Left ventricle myocardium inferior (tissue), 1 donor: ENCODE measurements around the gene CIB1. TPM values are rescaled to one million over a fixed set of nuclear protein-coding genes. Genes with fewer than 3 reads are reported as not detected.
A peak's percentile ranks its signal among the peaks of the same experiment; 100 is the strongest.
"Not testable (repeated sequence)": the region's sequence is repeated elsewhere in the genome, so short reads cannot be mapped to it uniquely, and the experiment has no call there.

Experiments used
- DNase-seq: peaks from one replicate; pipeline ENCODE4 v3.0.0-alpha.2; 2020
- H3K27ac ChIP-seq: fragments of 200-600 bp; replicated peaks from 2 replicates; pipeline ENCODE4 v1.8.0; 2021
- H3K27me3 ChIP-seq: fragments of 200-600 bp; 2 replicates; pipeline ENCODE4 v1.8.0; 2021; ENCODE audit warnings: low read depth
- H3K36me3 ChIP-seq: fragments of 200-600 bp; 2 replicates; pipeline ENCODE4 v1.8.0; 2021
- H3K4me1 ChIP-seq: fragments of 200-600 bp; 2 replicates; pipeline ENCODE4 v1.8.0; 2021
- H3K4me3 ChIP-seq: fragments of 200-600 bp; 2 replicates; pipeline ENCODE4 v1.8.0; 2021; ENCODE audit warnings: mild to moderate bottlenecking, moderate library complexity
- H3K9me3 ChIP-seq: fragments of 200-600 bp; replicated peaks from 2 replicates; pipeline ENCODE4 v1.8.0; 2021
- intact Hi-C: fragments of 100-400 bp; cut with micrococcal nuclease; formaldehyde crosslinking; loops from one replicate; pipeline ENCODE4 v1.11.0; 2022
- total RNA-seq: library from RNA; stranded (reverse); fragmentation: NEBNext Ultra II Directional; extraction: Animal tissue kit (Norgen Biotek cat#: 25700); gene quantifications from one replicate; pipeline ENCODE4 v1.2.1, GENCODE V29; 2021
- TF ChIP-seq, protein P1 (sequence below): fragments of 200-600 bp; IDR thresholded peaks from 2 replicates; pipeline ENCODE4 v1.8.0; 2021; ENCODE audit warnings: antibody characterized with exemption, mild to moderate bottlenecking, borderline replicate concordance
- donor health status: DM: no; HTN: yes; CAD: no; lungs with severe emphysema.

CIB1 gene
- total RNA-seq, 1 donor from 2014 or later, result 69.6 TPM

DNA sequence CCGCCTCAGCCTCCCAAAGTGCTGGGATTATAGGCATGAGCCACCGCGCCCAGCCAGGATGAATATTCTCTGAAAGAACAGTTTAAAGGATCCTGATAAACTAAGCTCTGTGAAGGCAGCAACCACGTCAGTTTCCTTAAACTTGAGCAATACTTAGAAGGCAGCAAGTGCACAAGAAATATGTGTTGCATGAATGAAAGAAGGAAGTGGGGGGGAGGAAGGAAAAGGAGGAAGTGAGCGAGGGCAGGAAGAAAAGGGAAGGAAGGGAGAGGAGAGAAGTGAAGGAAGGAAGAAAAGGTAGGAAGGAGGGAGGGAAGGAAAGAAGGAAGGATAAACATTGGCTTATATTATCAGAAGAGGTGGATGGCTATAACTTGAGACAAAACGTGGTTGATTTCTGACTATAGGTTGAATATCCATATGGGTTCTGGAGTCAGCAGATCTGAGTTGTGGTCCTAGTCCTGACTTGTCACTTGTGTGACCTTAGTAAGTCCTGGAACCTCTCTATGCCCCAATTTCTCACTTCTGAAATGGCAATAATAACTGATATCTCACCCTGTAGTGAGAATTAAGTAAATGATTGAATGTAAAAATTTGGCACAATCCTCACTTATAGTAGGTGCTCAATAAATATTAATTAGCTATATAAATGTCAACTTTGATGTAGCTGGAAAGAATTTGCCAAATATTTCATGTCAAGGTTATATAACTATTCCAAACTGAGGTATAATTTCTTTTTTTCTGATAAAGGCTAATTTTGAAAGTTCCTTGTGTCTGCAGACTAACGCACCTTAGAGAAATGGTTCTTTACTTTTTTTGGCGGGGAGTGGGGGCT lies 44.6 kb downstream of the CIB1 start:
- no peak for DNase-seq
- Histone ChIP-seq H3K27me3 (peaks cover 12% of the 10 kb centered on the region), H3K36me3 (no peaks in the 10 kb centered on the region), H3K27ac (peak overlapping the region; percentile 23), H3K4me3 (no peak overlapping the region), H3K4me1 (peaks cover 85% of the 10 kb centered on the region), H3K9me3 (no peaks in the 10 kb centered on the region)
- intact Hi-C loops, result no loop called here
- TF ChIP-seq, protein P1, sequence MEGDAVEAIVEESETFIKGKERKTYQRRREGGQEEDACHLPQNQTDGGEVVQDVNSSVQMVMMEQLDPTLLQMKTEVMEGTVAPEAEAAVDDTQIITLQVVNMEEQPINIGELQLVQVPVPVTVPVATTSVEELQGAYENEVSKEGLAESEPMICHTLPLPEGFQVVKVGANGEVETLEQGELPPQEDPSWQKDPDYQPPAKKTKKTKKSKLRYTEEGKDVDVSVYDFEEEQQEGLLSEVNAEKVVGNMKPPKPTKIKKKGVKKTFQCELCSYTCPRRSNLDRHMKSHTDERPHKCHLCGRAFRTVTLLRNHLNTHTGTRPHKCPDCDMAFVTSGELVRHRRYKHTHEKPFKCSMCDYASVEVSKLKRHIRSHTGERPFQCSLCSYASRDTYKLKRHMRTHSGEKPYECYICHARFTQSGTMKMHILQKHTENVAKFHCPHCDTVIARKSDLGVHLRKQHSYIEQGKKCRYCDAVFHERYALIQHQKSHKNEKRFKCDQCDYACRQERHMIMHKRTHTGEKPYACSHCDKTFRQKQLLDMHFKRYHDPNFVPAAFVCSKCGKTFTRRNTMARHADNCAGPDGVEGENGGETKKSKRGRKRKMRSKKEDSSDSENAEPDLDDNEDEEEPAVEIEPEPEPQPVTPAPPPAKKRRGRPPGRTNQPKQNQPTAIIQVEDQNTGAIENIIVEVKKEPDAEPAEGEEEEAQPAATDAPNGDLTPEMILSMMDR, result no peak

DNA sequence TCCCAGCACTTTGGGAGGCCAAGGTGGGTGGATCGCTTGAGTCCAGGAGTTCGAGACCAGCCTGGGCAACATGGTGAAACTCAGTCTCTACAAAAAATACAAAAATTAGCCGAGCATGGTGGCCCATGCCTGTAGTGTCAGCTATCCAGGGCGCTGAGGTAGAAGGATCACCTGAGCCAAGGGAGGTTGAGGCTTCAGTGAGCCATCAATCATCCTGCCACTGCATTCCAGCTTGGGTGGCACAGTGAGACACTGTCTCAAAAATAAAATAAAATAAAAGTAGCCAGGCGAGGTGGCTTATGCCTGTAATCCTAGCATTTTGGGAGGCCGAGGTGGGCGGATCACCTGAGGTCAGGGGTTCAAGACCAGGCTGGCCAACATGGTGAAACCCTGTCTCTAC lies 45.7 kb downstream of the CIB1 start:
- H3K36me3 ChIP-seq, DNase-seq, H3K9me3 ChIP-seq, intact Hi-C loops, H3K4me3 ChIP-seq: not testable (repeated sequence)
- H3K27ac ChIP-seq, result peak overlapping the region; percentile 12
- H3K27me3 ChIP-seq, result peaks cover 14% of the 10 kb centered on the region
- peaks cover 85% of the 10 kb centered on the region for H3K4me1 ChIP-seq

DNA sequence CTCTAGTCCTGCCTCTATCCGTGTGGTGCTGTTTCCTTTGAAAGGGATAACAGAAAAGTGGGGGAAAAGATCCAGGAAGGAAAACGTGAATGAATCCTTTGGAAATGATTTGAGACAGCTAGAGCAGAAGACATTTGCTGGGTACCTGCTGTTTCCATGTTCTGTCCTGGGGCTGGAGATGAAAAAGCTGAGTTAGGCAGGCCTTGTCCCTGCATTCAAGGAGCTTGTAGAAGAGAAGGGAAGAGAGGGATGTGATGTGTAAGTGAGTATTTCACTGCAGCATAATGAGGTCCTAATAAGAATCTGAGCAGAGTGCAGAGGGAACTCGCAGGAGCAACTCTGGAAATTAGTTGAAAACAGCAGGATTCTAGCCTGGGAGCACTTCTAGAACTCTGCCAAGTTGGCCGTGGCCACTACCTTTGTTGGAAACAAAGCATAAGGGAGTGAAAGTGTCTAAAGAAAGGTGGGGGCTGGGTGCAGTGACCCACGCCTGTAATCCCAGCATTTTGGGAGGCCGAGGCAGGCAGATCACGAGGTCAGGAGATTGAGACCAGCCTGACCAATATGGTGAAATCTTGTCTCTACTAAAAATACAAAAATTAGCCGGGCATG lies 46.4 kb downstream of the CIB1 start:
- Histone ChIP-seq H3K36me3 (no peaks in the 10 kb centered on the region), H3K9me3 (no peaks in the 10 kb centered on the region), H3K27ac (peak overlapping the region; percentile 98), H3K27me3 (peaks cover 17% of the 10 kb centered on the region), H3K4me3 (no peak overlapping the region), H3K4me1 (peaks cover 79% of the 10 kb centered on the region)
- TF ChIP-seq, protein P1, result no peak
- DNase-seq, result no peak
- intact Hi-C loops, result no loop called here

DNA sequence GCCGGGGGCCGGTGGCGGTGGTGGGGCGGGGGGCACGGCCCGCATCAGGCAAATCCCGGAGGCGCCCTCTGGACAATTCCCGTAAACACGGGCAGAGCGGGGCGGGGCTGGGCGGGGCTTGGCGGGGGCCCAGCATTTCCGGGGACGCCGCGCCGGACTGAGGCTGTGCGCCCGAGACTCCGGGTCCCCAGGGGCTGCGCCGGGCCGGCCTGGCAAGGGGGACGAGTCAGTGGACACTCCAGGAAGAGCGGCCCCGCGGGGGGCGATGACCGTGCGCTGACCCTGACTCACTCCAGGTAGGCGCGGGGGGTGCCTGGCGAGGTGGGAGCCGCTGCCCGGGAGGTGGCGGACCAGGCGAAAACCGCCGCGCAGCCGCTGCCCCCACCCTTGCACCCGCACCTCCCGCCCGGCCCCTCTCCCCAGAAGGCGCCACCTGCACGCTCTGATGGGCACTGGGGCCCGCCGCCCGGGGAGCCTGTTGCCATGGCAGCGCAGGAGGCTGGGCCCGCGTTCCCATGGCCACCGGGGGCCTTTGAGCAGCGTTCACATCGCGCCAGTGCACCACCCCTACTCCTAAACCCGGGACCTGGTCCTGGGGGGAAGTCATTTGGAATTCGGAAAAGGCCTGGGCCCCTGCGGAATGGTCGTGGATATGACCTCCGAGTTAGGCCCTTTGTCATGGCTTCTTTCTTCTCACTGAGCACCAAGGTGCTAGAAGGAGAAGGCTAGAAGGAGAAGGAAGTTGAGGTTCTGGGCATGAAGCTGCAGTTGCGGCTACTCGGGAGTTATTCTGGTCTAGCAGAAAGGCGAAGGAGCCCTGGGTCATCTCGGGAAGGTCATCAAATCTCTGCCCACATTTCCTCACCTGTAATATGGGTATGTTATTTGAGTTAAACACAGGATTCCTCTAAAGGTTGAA lies 48.7 kb downstream of the CIB1 start:
- Histone ChIP-seq H3K4me3 (peak overlapping the region; percentile 89), H3K4me1 (peaks cover 57% of the 10 kb centered on the region), H3K27me3 (peaks cover 17% of the 10 kb centered on the region), H3K27ac (peak overlapping the region; percentile 98), H3K9me3 (no peaks in the 10 kb centered on the region), H3K36me3 (no peaks in the 10 kb centered on the region)
- TF ChIP-seq, protein P1, result no peak
- DNase-seq, result peak; percentile 75
- intact Hi-C loops, result no loop called here

DNA sequence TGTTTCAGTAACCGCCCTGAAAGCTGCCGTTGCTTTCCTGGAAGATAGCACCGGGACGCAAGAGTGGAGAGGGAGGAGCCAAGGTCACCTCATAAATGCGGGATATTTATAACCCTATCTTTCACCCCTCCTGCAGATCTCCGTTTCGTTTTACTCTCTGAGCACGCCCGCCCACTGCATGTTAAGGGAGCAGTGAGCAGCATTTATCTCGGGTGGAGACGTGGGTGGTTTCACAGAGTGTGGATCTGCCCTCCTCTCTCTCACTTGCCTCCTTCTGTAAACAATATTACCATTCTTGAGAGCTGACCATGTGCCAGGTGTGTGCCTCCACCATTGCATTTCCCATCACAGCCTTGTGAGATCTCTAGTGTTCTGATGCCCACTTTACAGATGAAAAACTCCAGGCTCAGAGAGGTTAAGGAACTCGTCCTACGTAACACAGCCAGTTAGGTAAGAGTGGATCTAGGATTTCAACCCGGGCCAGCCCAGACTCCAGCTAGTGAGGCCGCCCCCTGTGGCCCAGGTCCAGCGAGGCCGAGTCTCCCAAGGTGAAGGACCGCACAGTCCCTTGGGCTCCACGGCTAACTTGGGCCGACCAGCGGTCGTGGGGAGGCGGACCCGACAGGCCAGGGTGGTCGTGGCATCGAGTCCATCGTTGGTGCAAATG lies 49.5 kb downstream of the CIB1 start:
- H3K4me1 ChIP-seq, result peaks cover 51% of the 10 kb centered on the region
- intact Hi-C loops, result no loop called here
- TF ChIP-seq, protein P1, result no peak

More for the DNA sequence above, 49.5 kb downstream of the CIB1 start:
- Histone ChIP-seq H3K9me3 (no peaks in the 10 kb centered on the region), H3K27me3 (peaks cover 17% of the 10 kb centered on the region), H3K4me3 (peak overlapping the region; percentile 89), H3K27ac (peak overlapping the region; percentile 98), H3K36me3 (no peaks in the 10 kb centered on the region)
- peak; percentile 74 for DNase-seq
